HG03097 (cell line): Measurements from ENCODE around the gene TMEM38B.
A peak's percentile ranks its signal among the peaks of the same experiment; 100 is the strongest.

Experiments used
- ATAC-seq: cut with Tn5 transposase; IDR thresholded peaks from one replicate; pipeline ENCODE4 v1.9.1; 2021; ENCODE audit not compliant: unreplicated experiment, low FRiP score

Gene TMEM38B, protein sequence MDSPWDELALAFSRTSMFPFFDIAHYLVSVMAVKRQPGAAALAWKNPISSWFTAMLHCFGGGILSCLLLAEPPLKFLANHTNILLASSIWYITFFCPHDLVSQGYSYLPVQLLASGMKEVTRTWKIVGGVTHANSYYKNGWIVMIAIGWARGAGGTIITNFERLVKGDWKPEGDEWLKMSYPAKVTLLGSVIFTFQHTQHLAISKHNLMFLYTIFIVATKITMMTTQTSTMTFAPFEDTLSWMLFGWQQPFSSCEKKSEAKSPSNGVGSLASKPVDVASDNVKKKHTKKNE

DNA sequence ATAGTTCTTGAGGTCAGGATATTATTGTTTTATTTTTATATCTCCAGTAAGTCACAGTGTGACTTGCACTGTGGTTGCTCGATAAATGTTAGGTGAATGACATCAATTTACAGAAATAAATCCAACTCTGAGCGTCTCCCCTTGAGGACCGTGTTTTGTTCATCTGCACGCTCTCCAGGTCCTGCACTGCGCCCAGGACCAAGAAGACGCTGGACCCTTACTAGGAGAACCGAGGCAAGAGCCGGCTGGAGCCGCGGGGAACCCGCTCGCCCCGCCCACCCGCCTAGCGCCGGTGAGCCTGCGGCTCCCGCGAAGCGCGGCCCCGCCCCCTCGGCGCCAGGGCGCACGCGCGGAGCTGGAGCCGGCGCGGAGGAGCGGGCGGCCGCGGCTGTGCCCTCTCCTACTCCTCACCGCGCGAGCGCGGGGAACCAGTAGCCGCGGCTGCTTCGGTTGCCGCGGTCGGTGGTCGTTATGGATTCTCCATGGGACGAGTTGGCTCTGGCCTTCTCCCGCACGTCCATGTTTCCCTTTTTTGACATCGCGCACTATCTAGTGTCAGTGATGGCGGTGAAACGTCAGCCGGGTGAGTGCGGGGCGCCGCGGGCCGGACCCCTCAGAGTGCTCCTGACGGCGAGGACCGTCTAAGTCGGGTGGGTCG is at the start of gene TMEM38B:
Gene TMEM38B, plus strand, starts transcription at position 352 of the 658 bp plus-strand sequence. Its CDS starts 120 bp downstream, at position 472.
- ATAC-seq = peak; percentile 75

DNA sequence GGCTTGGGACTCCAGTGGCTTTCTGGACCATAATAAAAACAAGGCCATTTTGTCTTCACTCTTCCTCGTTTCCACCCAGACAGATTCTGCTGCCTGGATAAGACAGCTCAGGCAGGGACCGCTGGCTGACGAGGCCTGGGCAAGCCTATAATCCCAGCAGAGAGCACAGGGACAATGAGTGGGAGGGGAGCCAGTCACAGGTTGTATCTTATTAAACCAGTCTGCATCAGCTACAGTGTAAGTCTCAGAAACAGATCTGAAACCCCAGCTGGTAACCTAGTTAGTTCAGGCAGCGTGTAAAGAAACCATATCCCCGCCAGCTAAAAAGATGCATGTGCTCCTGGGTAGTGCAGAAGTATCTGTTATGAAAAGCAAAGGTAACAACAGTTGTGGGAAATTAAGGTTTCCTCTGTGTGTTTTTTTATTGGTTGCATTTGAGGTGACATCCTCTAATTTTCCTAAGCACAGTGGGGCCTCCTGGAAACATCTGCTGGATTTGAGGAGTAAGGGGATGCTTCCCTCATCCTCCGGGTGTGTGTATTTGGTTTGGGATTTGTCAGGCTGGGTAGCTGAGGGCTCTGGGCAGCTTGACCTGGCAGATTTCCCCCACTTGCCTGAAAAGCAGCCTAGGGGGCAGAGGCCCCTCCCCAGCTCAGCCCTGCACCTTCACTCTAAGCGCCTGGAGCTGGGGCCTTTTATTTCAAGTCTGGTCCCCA is 47.3 kb upstream of the TMEM38B start:
- no peak for ATAC-seq

DNA sequence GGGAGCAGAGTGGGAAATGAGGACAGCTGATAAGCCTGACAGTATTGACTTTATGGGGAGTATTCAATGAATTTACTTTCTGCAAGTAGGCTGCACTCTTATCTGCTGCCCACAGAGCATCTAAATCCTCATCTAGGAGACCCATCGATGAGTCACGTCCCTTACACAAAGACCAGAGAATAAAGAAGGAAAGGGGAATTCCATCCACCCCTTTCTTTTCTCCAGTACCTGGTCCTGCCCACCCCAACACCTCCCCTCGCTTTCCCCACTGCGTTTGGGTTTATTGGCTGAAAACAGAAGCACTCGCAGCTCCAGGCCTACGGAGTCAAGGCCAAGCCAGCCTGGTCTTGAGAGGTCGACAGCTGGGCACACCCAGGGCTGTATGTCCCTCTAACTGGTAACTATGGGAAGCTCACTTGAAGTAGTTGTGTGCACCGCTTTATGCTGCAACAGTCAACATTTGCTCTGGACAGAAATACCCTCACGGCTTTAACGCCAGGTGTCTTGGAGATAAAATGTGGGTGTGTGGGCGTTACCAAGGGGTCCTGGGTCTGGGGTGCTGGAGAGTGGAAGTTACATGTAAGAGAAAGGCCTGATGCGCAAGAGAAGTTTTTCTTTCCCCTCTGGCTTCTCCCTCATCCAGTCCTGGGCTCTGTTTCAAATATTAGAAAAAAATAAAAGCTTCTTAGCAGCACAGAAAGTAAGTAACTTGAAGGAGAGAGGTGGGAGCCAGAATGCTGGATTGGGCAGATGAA is 46.6 kb upstream of the TMEM38B start:
- ATAC-seq = no peak

DNA sequence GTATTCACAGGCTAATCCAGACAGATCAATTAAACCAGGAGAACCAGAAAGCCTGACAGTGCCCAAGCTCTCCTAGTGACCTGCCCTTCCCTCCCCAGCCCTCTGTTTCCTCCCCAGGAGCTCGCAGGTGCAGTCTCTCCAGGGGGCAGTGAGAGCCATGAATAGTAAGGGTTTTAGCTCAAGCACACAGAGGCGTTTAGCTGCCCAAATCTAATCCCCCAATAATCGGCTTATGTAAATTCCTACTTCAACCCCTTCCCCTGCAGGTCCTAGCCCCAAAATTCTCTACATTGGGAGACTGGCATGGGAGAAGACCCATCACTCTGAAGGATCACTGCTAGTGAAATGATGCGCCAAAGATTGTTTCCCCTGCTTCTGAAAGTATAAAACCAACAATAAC is 42.5 kb upstream of the TMEM38B start:
- ATAC-seq = no peak

DNA sequence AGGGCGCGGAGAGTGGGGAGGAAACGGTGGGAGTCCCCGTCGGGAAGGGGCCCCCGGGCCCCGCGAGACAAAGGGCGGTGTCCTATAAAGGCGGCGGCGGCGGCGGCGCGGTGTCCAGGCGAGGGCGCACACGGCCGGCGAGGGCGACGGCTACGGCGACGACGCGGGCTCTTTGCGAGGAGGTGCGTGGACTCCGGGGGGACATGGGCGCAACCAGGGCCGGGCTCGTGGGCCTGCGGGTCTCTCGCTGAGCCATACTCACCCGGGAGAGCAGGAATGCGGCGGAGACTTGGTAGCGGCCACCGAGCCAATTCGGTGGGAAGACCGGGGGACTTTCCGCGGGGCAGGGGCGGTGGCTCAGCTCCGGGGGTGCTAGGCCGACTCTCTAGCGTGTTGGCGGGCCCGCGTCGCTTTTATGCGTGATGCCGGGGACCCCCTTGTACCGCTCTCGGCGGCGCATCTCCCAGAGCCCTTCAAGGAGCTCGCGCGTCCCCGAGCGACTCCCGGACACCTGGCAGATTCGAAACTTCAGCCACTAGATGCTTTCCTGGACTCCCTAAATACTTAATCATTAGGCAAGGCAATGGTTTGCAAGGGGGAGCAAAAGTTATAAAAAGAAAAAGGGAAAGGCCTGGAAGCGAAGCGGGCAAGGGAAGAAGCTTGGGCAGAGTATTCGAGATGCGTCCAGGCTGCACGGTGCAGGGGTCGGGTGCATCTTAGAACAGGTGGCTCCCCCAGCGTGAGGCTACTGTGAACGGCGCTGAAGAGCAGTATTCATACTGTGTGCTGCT is 38.0 kb upstream of the TMEM38B start:
- peak; percentile 68 for ATAC-seq

DNA sequence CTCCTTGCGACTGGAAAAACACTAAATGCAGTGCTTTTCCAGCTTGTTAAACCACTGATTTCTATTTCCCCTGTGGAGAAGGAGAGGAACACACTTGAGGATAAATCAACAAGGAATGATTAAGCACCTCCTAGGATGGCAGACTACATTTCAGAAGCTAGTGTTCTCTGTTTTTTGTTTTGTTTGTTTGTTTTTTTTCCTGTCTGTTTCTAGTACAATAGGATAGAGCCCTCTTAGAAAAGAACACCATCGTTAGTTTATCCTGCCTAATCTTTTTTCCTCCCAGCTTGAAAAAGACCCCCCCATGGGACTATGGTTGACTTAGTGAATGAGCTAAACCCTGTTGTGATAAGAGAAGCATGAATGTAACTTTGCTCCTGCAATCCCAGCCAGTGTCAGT is 36.0 kb upstream of the TMEM38B start:
- ATAC-seq = no peak

DNA sequence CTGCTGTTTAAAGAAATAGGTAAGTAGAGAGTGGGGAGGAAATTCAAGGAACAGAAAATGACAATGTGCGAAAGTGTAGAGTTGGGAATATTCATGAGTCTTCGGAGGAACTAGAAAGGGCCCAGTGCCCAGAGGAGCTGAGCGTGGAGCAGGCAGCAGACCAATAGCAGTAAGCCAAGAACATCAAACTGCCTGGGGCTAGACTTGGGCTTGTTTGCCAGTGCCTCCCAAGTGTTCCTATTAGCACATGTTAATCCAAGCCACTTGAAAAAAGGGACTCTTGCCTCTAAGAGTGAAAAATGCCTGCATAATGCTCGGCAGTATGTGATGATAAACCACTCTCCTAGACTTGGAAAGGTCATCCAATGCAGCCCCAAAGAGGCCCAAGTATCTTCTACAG is 33.3 kb upstream of the TMEM38B start:
- no peak for ATAC-seq

DNA sequence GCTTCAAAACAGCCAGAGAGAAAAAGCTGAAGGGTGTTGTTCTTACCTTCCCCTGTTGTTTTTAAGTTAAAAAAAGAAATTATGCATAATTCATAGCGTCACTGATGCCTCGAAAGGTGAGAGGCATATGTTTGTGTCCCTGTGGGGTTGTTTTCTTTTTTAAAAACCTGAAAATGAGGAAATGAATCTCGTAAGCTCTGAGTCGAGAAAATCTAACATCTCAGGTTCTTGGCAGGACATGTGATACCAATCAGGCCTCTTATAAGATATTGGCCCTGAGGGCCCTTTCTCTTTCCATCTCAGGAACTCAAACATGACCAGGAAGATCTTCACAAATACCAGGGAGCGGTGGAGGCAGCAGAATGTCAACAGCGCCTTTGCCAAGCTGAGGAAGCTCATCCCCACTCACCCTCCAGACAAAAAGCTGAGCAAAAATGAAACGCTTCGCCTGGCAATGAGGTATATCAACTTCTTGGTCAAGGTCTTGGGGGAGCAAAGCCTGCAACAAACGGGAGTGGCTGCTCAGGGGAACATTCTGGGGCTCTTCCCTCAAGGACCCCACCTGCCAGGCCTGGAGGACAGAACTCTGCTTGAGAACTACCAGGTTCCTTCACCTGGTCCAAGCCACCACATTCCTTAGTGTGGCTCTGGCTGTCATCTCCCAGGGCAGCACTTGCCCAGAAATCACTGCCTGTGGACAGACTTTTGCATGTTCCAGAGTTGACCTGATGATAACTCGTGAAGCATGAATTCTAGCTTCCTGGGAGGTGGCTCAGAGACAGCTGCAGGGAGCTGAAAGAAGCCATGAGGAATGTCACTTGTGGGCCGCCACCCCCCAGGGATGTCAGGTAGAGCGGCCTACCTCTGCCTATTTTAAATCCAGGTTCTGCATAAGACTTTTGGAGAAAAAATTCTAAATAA is 31.9 kb upstream of the TMEM38B start, which contains the start of gene TAL2:
Gene TAL2, plus strand, starts transcription at position 274 of the 921 bp plus-strand sequence. Its CDS starts 40 bp downstream, at position 314.
- no peak for ATAC-seq

DNA sequence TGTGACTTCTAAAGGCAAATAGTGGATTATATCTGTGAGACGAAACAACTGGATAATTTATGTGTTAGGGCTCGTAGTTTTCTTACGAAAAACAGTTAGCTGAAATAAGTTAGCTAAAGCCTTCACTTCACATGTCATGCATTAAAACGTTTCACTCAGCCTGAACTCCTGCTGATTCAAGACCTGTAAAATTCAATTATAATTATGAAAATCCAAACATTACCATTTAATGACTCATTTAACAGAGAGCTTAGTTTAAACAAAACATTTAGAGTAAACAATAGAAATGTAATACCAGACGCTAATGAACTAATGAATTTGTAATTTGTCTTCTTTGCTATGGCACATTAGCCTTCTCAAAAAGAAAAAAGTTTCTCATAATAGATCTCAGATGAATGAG is 30.4 kb upstream of the TMEM38B start:
- no peak for ATAC-seq

DNA sequence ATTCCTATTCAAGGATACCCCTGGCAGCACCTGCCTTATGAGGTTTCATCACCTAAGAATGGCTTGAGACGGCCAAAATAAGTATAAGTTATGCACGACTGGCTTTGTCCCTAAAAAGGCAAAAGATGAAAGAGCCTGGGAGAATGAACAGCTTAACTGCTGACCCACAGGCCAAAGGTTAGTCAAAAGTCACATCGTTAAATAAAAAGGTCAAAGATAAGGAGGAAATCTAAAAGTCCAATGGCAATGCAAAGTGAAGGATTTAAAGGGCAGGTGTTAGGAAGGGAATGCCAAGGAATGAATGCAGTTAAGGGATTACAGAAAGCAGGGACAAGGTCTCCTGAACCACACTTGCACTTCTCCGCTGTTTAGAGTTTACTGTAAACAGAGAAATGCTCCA is 26.5 kb upstream of the TMEM38B start:
- no peak for ATAC-seq

DNA sequence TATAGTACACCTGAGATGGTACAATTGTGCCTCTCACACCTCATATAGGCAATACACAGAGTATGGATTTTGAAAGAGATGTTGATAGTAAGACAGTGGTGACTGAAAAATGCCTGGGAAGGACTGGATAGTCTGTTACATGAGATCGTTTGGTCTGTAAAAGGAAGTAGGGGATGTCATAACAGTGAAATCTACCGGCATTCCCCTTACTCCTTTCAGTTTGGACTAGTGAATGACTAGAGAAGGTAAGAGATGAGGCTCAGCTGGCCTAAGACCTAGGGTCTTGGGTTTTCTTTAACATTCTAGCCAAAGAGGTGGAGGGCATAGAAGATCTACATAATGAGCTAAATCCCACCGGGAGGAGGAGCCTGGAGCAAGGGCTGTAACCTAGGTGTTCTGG is 24.0 kb upstream of the TMEM38B start:
- no peak for ATAC-seq

DNA sequence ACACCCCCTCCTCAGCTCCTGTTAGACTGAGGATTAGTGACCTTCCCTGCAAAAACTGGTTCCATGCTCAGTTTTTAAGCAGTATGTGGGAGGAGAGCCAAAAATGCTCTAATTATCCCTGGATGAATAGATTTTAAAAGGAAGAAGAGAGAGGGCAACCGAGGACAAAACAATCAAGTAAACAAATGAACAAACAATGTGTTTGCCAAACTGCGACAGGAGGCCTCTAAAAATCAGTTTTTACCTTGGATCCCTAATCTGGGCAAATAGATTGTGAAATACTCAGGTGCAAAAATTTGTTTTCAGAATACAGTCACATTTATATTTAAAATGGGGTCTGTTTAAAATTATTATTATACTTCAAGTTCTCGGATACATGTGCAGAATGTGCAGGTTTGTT is 23.6 kb upstream of the TMEM38B start:
- ATAC-seq = no peak

DNA sequence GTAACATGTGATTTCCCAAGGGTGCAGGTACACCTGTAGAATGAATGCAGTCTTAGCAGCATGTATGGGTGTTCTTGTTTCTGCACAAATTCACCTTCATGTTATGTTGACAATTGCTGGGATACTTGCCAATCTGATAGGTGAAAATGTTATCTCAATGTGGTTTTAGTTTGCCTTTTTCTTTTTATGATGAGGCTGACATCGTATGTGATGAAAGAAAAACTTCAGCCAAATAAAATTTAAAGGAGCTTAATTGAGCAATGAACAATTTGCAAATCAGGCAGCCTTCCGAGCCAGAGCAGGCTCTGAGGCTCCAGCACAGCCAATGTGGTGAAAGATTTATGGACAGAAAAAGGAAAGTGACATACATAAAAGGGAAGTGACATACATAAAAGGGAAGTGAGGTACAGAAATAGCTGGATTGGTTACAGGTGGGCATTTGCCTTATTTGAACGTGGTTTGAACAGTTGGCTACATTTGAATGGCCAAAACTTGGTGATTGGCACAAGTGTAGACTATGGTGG is 21.6 kb upstream of the TMEM38B start:
- no peak for ATAC-seq

DNA sequence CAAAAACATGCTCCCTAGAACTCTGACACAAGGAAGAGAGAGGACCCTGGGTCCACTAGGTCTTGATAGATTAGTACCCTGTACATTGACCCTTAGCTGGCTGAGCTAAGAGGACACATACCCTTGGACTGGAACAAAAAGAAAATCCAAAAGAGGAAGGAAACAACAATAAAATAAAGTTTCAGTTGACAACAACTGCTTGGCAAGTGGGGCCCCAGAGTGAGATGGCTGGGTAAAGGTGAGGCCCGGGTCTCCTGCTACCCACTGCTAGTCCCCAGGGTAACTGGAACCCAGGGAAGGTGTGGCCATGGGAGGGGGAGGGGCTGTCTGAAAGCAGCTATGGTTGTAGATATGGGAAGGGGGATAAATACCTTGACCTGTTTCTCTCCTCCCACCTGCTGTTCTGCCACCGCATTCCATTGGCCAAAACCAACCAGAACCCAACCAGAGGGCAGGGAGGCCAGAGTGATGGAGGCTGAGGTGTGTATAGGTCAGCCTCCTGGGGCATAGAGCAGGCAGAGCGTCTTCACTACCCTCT is 20.4 kb upstream of the TMEM38B start:
- no peak for ATAC-seq

DNA sequence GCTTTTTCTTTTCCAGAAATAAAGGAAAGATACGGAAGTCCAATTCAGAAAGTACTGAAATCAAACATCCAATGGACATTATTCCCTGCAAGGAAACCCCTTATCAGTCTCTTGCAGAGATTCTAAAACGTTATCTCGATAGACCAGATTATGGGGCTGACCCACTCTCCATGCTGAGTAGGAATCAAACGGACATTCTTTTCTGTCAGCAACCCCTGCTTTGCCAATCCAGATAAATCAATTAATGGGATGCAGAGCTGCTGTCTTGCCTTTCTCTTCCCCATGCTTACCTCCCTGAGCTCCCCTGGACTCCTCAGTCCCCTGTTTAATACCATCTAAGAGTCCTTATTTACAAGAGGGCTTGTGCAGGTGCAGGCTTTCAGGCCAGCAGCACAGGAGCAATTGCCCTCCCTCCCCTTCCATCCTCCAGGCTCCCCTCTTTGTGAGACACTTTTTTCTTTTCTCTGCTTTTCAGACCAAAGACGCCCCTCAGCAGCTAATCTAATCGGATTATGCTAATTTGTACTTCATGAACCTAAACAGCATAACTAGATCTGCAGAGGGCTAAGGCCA is 17.9 kb upstream of the TMEM38B start:
- no peak for ATAC-seq

DNA sequence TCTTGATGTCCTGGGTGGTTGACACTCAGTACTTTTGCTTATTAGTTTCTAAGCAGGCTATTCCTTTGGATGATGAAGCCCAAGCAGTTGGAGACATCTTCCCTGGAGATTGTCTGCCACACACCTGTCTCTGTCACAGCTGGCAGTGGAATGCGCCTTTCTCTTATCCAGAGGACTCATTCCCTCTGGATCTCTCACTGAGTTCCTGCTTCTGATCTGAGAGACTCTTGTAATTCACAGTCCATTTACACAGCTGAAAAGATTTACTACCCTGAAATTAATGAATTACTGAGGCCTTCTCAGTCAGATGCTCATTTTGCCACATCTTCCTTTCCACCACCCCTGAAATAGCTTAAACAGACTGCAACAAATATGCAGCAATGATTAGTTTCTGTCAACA is 16.2 kb upstream of the TMEM38B start:
- no peak for ATAC-seq

DNA sequence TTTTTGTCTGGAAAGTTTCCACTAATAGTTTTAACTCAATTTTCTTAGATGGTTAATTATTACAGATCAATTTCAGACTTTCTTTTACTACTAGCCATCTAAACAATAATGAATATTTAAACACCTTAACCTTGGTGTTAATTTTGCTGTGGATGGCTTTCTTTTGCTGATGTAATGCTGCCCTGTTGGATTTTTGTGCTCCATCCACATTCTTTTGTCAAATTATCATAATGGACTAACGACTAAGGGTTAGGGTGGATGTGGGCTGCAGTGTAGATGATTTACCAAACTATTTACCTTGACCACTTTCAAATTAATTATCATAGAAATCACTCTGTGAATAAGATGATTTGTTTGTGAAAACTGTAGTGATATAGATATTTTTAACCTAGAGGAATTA is 15.6 kb upstream of the TMEM38B start:
- ATAC-seq = no peak
